Stimulated activated naive CD8-positive, alpha-beta T cell treated with anti-CD3 and anti-CD28 coated beads, Interleukin-15, Interleukin-2, amounts not matched to agents 100 U/mL and 50 U/mL, for 24 hours (primary cell): ENCODE data around the gene SCNN1A.

ENCODE experiments used
- ATAC-seq: fragments of 150-1000 bp; cut with Tn5 transposase; one replicate; pipeline ENCODE4 v1.10.0; 2021
- DNase-seq: peaks from one replicate; pipeline ENCODE4 v3.0.0; 2021

The SCNN1A gene

DNA sequence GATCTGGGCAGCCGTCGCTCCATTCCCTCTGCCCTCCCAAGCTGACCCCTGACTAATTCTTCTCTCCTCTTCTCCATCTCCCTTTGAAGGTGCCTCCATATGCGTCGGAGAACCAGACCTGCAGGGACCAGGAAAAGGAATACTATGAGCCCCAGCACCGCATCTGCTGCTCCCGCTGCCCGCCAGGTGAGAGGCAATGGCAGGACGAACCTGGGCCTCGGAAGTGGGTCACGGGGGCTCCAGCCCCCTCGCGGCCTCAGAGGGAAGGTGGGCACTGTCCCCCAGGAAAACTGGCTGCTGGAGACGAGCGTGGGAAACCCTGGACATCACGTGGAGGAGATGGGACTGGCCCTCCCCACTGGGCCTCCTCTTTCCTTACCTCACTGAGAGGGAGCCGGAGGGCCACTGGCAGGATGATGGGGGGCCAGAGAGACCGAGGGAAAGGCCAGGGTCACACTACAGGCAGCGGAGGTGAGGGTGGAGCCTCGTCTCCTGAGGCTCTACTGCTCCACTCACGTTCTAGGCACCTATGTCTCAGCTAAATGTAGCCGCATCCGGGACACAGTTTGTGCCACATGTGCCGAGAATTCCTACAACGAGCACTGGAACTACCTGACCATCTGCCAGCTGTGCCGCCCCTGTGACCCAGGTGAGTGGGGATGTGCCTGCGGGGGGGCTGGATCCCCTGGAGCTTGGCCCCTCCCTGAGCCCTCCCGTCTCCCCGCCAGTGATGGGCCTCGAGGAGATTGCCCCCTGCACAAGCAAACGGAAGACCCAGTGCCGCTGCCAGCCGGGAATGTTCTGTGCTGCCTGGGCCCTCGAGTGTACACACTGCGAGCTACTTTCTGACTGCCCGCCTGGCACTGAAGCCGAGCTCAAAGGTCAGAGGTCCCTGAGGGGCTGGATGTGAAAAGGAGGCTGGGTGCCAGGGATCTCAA is 9.4 kb upstream of the SCNN1A start:
- DNase-seq: no peak
- no peak for ATAC-seq

GRCh38 chr12:6383572-6384498 is 8.5 kb upstream of the SCNN1A start, which contains the start of gene LTBR:
Gene LTBR (plus strand): TSS chr12:6384162. CDS start chr12:6384359, 197 bp downstream.
- ATAC-seq (peak; percentile 53), DNase-seq (peak; percentile 43)

GRCh38 chr12:6382982-6383381 is 7.6 kb upstream of the SCNN1A start:
- no peak for DNase-seq
- no peak for ATAC-seq

- ATAC-seq: no peak
- DNase-seq: no peak
Measured at GRCh38 chr12:6382371-6382770, 7.0 kb upstream of the SCNN1A start.

GRCh38 chr12:6380141-6381121 is 5.1 kb upstream of the SCNN1A start:
- ATAC-seq (no peak), DNase-seq (no peak)

- DNase-seq (no peak), ATAC-seq (no peak)
Measured at GRCh38 chr12:6378709-6379472, 3.5 kb upstream of the SCNN1A start.

DNA sequence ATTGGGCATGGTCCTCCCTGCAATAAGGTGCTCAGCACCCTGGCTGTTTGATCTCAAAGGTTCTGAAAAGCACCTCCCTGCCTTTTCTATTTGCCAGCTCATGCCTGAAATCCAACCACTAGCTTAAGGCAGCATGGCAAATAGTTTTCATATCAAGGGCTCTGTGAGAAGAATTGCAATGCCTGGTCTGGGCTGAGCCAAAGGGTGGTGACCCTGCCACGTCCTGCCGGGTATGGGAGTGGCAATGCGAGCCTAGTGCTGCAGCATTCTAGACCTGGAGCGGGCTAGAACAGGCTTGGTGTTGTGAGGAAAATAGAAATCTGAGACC is 2.3 kb upstream of the SCNN1A start:
- DNase-seq (no peak), ATAC-seq (no peak)

- no peak for ATAC-seq
- DNase-seq: no peak
Measured at GRCh38 chr12:6376870-6377666, 1.7 kb upstream of the SCNN1A start.

GRCh38 chr12:6376079-6376869 is 911 bp upstream of the SCNN1A start:
- DNase-seq (no peak), ATAC-seq (peak; percentile 38)

DNA sequence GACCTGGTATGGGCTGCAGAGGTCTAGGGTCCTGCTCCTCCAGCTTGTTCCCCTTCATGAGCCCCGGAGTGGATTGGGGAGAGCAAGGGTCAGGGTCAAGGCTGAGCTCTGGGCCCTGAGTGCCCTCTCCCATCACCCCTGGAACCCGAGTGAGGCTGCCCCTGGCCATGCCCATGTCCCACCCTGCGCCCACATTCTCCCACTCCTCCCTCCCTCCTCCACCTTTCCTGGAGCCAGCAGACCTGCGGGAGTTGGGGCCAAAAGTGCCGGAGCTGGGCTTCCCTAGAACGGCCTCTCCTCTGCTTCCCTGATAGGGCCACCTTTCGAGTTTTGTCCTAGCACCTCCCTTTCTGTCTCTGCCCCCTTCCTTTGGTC is 590 bp downstream of the SCNN1A start:
- DNase-seq (no peak), ATAC-seq (no peak)

DNA sequence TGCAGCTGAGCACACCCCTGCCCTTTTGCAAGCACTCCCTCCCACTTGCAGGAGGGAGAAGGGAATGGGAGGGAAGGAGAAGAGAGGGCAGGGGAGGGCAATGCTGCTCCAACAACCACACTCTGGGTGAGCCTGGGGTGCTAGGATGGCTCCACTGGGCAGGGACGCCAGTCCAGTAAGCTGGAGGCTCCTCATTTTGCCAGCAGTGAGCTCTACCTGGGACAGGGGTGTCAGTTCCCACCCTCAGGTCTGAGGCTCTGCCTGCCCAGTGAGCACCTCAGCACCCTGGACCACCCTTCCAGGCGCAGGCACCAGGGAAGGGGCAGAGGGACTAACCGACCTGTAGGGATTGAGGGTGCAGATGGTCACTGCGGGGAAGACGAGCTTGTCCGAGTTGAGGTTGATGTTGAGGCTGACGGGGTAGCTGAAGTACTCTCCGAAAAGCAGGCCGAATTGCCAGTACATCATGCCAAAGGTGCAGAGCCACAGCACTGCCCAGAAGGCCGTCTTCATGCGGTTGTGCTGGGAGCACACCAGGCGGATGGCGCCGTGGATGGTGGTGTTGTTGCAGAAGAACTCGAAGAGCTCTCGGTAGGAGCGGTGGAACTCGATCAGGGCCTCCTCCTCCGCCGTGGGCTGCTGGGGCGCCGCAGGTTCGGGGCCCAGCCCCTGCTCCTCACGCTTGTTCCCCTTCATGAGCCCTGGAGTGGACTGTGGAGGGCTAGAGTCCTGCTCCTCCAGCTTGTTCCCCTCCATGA is 1.2 kb downstream of the SCNN1A start:
- no peak for ATAC-seq

DNA sequence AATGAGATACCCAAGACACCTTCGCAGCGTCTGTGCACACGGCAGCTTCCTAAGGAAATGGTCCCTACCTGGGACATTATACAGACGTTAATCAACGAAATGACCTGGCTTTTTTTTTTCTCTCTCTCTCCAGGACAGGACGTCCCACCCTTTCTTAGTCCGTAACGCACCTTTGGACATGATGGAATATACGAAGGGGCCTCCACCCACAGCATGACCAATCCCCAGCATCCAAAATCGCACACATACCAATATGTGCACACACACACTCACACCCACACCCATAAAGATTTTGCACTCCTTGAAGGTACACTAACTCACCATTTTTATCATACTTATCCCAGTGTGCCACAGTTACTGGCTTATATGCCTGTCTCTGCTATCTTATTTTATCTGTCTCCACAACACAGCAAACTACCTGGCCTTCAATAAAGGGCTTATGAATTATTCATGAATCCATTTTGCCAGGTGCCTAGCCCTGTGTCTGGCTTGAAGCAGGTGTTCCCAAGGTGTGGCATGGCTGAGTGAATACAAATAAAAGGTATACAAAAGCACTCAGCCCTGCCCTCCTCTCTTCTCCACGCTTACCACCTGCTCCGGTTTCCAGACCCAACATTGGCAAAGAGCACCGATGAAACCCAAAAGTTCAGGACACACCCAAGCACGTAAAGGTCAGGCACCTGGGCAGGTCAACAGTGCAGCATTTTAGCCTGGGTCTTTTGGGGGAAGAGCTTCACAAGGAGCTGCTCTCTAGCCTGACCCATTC is 2.2 kb downstream of the SCNN1A start:
- ATAC-seq: no peak

More for the DNA sequence above, 1.2 kb downstream of the SCNN1A start:
- DNase-seq: no peak

DNA sequence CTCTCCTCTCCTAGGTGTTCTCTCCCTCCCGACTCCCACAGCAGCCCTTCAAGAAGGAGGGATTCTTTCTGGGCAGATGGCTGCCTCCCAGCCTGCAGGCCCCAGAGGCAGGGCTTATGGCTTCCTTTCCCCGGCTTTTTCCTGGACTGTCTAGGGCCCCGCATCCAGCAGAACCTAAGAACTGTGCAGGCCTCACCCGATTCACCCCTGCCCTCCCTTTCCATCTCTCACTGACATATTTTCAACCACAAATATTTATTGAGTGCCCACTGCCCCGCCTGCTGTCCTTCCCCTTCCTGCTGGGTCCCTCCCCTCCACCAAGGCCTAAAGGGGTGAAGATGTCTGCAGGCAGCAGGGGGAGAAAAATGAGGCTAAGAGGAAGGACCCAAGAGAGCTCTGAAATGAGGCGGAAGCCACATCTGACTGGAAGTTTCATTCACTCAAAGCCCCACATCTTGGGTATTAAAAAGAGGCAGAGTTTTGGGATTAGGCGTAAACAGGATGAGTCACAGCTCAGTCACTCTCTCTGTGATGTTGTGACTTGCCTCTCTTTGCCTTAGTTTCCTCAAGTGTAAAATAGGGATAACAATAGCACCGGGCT is 2.9 kb downstream of the SCNN1A start:
- DNase-seq (no peak), ATAC-seq (no peak)

More for the DNA sequence above, 2.2 kb downstream of the SCNN1A start:
- no peak for DNase-seq

- DNase-seq: no peak
Measured at GRCh38 chr12:6370994-6371754, 4.2 kb downstream of the SCNN1A start.

GRCh38 chr12:6370576-6370935 is 4.8 kb downstream of the SCNN1A start:
- DNase-seq: no peak
- ATAC-seq: no peak

More at GRCh38 chr12:6370994-6371754, 4.2 kb downstream of the SCNN1A start:
- no peak for ATAC-seq

GRCh38 chr12:6369916-6370575 is 5.3 kb downstream of the SCNN1A start:
- DNase-seq: no peak
- ATAC-seq: no peak
